ENCODE results near the gene GNGT2.

DNA sequence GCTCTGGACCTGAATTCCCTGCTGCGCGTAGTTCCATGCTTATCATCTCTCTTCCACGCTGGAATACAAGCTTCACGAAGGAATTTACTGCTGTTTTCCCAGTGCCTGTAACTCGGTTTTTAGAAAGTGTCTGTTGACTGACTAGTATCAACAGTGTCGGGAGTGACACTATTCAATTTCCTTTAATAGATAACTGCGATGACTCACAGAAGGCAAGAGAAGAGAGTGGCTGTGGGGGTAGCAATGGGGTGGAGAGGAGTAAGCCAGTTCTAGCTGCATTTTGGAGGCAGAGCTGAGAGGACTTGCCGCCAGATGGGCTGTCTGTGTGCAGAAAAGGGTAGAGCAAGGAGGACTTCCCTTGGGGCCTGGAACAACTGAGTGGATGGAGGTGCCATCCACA is 52.6 kb downstream of the GNGT2 start:
- TF ChIP-seq, protein P1, sequence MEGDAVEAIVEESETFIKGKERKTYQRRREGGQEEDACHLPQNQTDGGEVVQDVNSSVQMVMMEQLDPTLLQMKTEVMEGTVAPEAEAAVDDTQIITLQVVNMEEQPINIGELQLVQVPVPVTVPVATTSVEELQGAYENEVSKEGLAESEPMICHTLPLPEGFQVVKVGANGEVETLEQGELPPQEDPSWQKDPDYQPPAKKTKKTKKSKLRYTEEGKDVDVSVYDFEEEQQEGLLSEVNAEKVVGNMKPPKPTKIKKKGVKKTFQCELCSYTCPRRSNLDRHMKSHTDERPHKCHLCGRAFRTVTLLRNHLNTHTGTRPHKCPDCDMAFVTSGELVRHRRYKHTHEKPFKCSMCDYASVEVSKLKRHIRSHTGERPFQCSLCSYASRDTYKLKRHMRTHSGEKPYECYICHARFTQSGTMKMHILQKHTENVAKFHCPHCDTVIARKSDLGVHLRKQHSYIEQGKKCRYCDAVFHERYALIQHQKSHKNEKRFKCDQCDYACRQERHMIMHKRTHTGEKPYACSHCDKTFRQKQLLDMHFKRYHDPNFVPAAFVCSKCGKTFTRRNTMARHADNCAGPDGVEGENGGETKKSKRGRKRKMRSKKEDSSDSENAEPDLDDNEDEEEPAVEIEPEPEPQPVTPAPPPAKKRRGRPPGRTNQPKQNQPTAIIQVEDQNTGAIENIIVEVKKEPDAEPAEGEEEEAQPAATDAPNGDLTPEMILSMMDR (conservative IDR thresholded peaks at IDR 0.05 in 1 of 2, IDR thresholded peaks at IDR 0.05 in 1 of 2; ENCODE audit: extremely low read depth in 1 of 2, insufficient read depth in 1 of 2, low read depth in 1 of 2, low read length in 2 of 2) = no peak
- no peak for TF ChIP-seq EZH2 (IDR thresholded peaks at IDR 0.05; ENCODE audit: borderline replicate concordance, low read length)

Data from mammary epithelial cell (primary cell).